K562 (cell line): Measurements from ENCODE around the gene CEP350. TPM values are rescaled to one million over a fixed set of nuclear protein-coding genes. Genes with fewer than 3 reads are reported as not detected.

Source experiments
- BHLHE40 ChIP-seq: IDR thresholded peaks from 2 replicates; pipeline ENCODE4 v1.6.1; 2011; ENCODE audit warnings: low read length, improper control_type of control experiment
- CTBP1 ChIP-seq: fragments of 450-650 bp; IDR thresholded peaks from 2 replicates; pipeline ENCODE4 v1.6.1; 2016; ENCODE audit warnings: borderline replicate concordance
- DMBX1 ChIP-seq: fragments of 250-450 bp; sonication (Bioruptor Pico); IDR thresholded peaks from 2 replicates; pipeline ENCODE4 v1.8.0; 2022; ENCODE audit warnings: inconsistent platforms, mild to moderate bottlenecking, moderate library complexity, borderline replicate concordance
- HMGN3 ChIP-seq: IDR thresholded peaks from 2 replicates; pipeline ENCODE4 v1.6.1; 2011; ENCODE audit warnings: borderline replicate concordance, low read depth, mild to moderate bottlenecking, mixed read lengths, low read length; ENCODE audit not compliant: insufficient read length; ENCODE audit errors: extremely low read depth
- JUND ChIP-seq, 2 experiments: IDR thresholded peaks; 2 replicates in 1 of 2; 3 replicates in 1 of 2; pipeline ENCODE4 v1.6.1; 2011; ENCODE audit warnings: borderline replicate concordance in 2 of 2, low read depth in 2 of 2, low read length in 2 of 2, improper control_type of control experiment in 1 of 2, missing biosample characterization in 1 of 2, missing genetic modification characterization in 1 of 2, missing genetic modification reagents in 1 of 2
- KDM1A ChIP-seq, 2 experiments: fragments of 450-650 bp; IDR thresholded peaks; 2 replicates each; pipeline ENCODE4 v1.6.1; 2016; ENCODE audit warnings: mild to moderate bottlenecking in 2 of 2
- MYBL2 ChIP-seq, 2 experiments: fragments of 450-650 bp in 1 of 2; sonication (generic) in 1 of 2; formaldehyde crosslinking in 1 of 2; IDR thresholded peaks; 2 replicates each; pipeline versions ENCODE4 v1.6.1 to v1.8.1; 2017 to 2022; ENCODE audit warnings: borderline replicate concordance in 1 of 2, inconsistent platforms in 1 of 2, low read depth in 1 of 2, mild to moderate bottlenecking in 1 of 2, missing genetic modification reagents in 1 of 2, moderate library complexity in 1 of 2
- NR3C1 ChIP-seq: sonication (generic); formaldehyde crosslinking; IDR thresholded peaks from 2 replicates; pipeline ENCODE4 v1.8.1; 2022; ENCODE audit warnings: missing genetic modification reagents
- NRF1 ChIP-seq, 2 experiments: fragments of 450-650 bp; IDR thresholded peaks in 1 of 2; conservative IDR thresholded peaks in 1 of 2; 2 replicates each; pipeline ENCODE4 v1.6.1; 2014; ENCODE audit warnings: mild to moderate bottlenecking in 2 of 2
- PHF8 ChIP-seq: fragments of 200-600 bp; sonication (generic); IDR thresholded peaks from 2 replicates; pipeline ENCODE4 v1.6.1; 2012; ENCODE audit warnings: mixed run types, mild to moderate bottlenecking, inconsistent platforms, low read length, moderate library complexity, borderline replicate concordance
- SAP30 ChIP-seq: fragments of 200-600 bp; sonication (generic); IDR thresholded peaks from 2 replicates; pipeline ENCODE4 v1.6.1; 2012; ENCODE audit warnings: borderline replicate concordance, low read depth, mild to moderate bottlenecking, moderate library complexity, low read length, control low read depth, inconsistent platforms; ENCODE audit not compliant: insufficient read depth, poor library complexity, severe bottlenecking
- SMARCA4 ChIP-seq: fragments of 450-650 bp; IDR thresholded peaks from 2 replicates; pipeline ENCODE4 v1.6.1; 2016
- TBL1XR1 ChIP-seq, 2 experiments: IDR thresholded peaks; 2 replicates each; pipeline ENCODE4 v1.6.1; 2012; ENCODE audit warnings: improper control_type of control experiment in 2 of 2, low read length in 2 of 2, mild to moderate bottlenecking in 1 of 2
- TEAD1 ChIP-seq, 2 experiments: fragments of 450-650 bp in 1 of 2; sonication (generic) in 1 of 2; formaldehyde crosslinking; IDR thresholded peaks; 2 replicates each; pipeline versions ENCODE4 v1.4.0 to v1.8.0; 2020 to 2022; ENCODE audit warnings: mild to moderate bottlenecking in 2 of 2, missing genetic modification reagents in 1 of 2
- TEAD4 ChIP-seq, 2 experiments: sonication (generic) in 1 of 2; formaldehyde crosslinking in 1 of 2; IDR thresholded peaks; 2 replicates each; pipeline versions ENCODE4 v1.6.1 to v1.8.0; 2012 to 2022; ENCODE audit warnings: borderline replicate concordance in 1 of 2, inconsistent platforms in 1 of 2, low read length in 1 of 2, mild to moderate bottlenecking in 1 of 2, missing genetic modification reagents in 1 of 2
- TSC22D4 ChIP-seq: fragments of 450-650 bp; IDR thresholded peaks from 2 replicates; pipeline ENCODE4 v1.6.1; 2016; ENCODE audit warnings: missing genetic modification characterization, missing biosample characterization, control low read depth
- ZNF133 ChIP-seq: fragments of 250-450 bp; sonication (Bioruptor Pico); IDR thresholded peaks from 2 replicates; pipeline ENCODE4 v1.4.0; 2020; ENCODE audit warnings: mild to moderate bottlenecking
- ZNF23 ChIP-seq: fragments of 250-450 bp; sonication (Bioruptor Pico); IDR thresholded peaks from 2 replicates; pipeline ENCODE4 v1.4.0; 2020; ENCODE audit warnings: mild to moderate bottlenecking
- ZNF584 ChIP-seq: fragments of 200-800 bp; sonication (Bioruptor generic); IDR thresholded peaks from 2 replicates; pipeline ENCODE4 v1.6.1; 2016; ENCODE audit warnings: low read depth, mild to moderate bottlenecking, missing genetic modification characterization, missing compliant biosample characterization
- ZNF589 ChIP-seq: fragments of 200-800 bp; sonication (Bioruptor generic); IDR thresholded peaks from 2 replicates; pipeline ENCODE4 v1.6.1; 2016; ENCODE audit warnings: low read depth, missing genetic modification characterization, missing compliant biosample characterization
- ZNF644 ChIP-seq: fragments of 200-800 bp; sonication (Bioruptor generic); IDR thresholded peaks from 2 replicates; pipeline ENCODE4 v1.6.1; 2016; ENCODE audit warnings: low read depth, missing genetic modification characterization, missing compliant biosample characterization
- ZNF695 ChIP-seq: fragments of 450-650 bp; formaldehyde crosslinking; IDR thresholded peaks from 2 replicates; pipeline ENCODE4 v1.4.0; 2020; ENCODE audit warnings: mild to moderate bottlenecking, moderate library complexity
- polyA plus RNA-seq, 8 experiments: library from polyadenylated mRNA; depleted of rRNA in 4 of 8; stranded (reverse) in 5 of 8; unstranded in 3 of 8; fragments of >200 nt; fragmentation: Nextera tagmentation in 2 of 8; fragmentation: Illumina TruSeq in 1 of 8; extraction: Ambion mirVana in 2 of 8; extraction: Trizol in 1 of 8; gene quantifications; 2 replicates each; pipeline versions ENCODE4 v1.2.1 to v1.2.3, GENCODE V29; 2011 to 2014; ENCODE audit warnings: inconsistent platforms in 1 of 8, missing spikeins in 1 of 8
- total RNA-seq, 7 experiments: library from RNA; depleted of rRNA in 6 of 7; stranded (reverse); fragments of >200 nt in 6 of 7; fragmentation: Illumina TruSeq in 2 of 7; extraction: Trizol in 2 of 7; gene quantifications; 2 replicates each; pipeline versions ENCODE4 v1.2.1 to v1.2.3, GENCODE V29; 2011 to 2021; ENCODE audit warnings: low replicate concordance in 1 of 7
- TF ChIP-seq, protein P1 (sequence below): sonication (generic); formaldehyde crosslinking; IDR thresholded peaks from 2 replicates; pipeline ENCODE4 v1.9.0; 2022; ENCODE audit warnings: mild to moderate bottlenecking, missing genetic modification reagents
- TF ChIP-seq, protein P2 (sequence below): fragments of 450-650 bp; formaldehyde crosslinking; IDR thresholded peaks from 2 replicates; pipeline ENCODE4 v1.4.0; 2022; ENCODE audit warnings: missing genetic modification characterization
- TF ChIP-seq, protein P3 (sequence below): fragments of 450-650 bp; conservative IDR thresholded peaks from 2 replicates; pipeline ENCODE4 v1.6.1; 2016; ENCODE audit warnings: missing genetic modification characterization, low read depth, mild to moderate bottlenecking, missing compliant biosample characterization, moderate library complexity

The CEP350 gene
- total and polyA plus RNA-seq, 9 of the 15 experiments (the other 6 are each of a cell fraction or from before 2014, with no cell fraction given): 8.3 to 64.3 (median 28.0) TPM

DNA sequence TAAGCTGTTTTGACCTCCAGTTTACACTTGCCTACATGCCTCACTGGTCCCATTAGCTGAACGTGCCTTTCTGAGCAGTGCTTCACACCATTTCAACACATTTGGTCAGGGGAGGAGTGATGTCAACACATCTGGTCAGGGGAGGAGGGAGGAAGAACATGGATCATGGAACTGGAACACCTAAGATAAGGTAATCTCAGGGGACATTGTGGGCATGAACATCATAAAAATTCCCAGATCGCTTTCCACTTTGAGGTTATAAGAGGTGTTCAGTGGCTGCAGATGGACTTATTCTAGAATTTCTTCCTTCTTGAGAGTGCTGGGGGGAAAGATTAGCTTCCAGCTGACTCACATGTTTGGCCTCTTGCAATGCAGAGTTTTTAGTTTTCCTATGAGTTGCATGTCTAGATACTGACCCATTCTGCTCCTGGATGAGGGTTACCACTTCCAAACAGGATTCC, 202.1 kb downstream of the CEP350 start (continued):
- TF ChIP-seq TEAD1 (CRISPR knock-in tag; IDR thresholded peaks at IDR 0.05): peak in 1 of 2 experiments; percentile 48; a peak in 1 of 4 replicates
- TF ChIP-seq SMARCA4: peak; percentile 69; the same call in 1 of the 2 replicates
- TF ChIP-seq DMBX1: peak; percentile 70; the same call in 1 of the 2 replicates
- no peak for TF ChIP-seq ZNF133 (CRISPR knock-in tag)
- no peak for TF ChIP-seq ZNF695
- peak; percentile 88 for TF ChIP-seq TEAD4 (IDR thresholded peaks at IDR 0.05; ENCODE audit: low read length)
- no peak for TF ChIP-seq TEAD4 (CRISPR knock-in tag; IDR thresholded peaks at IDR 0.05; ENCODE audit: borderline replicate concordance)
- peak; percentile 38; the same call in 1 of the 2 replicates for TF ChIP-seq BHLHE40
- TF ChIP-seq NR3C1 (CRISPR knock-in tag): no peak
- TF ChIP-seq PHF8: no peak
- 0 out of 2 replicates have a peak, but pooled peaks have one; percentile 29 for TF ChIP-seq JUND (IDR thresholded peaks at IDR 0.05; ENCODE audit: borderline replicate concordance, low read depth, low read length)
- TF ChIP-seq JUND (tag; IDR thresholded peaks at IDR 0.05; ENCODE audit: borderline replicate concordance, low read depth, low read length): no peak
- TF ChIP-seq MYBL2 (IDR thresholded peaks at IDR 0.05; ENCODE audit: low read depth): no peak
- no peak for TF ChIP-seq MYBL2 (CRISPR knock-in tag; IDR thresholded peaks at IDR 0.05; ENCODE audit: borderline replicate concordance)
- TF ChIP-seq TSC22D4 (tag): no peak
- TF ChIP-seq SAP30: no peak
- no peak for TF ChIP-seq HMGN3
- TF ChIP-seq KDM1A (IDR thresholded peaks at IDR 0.05): 0 out of 4 replicates have a peak, but pooled peaks have one; percentile 9 to 13
- no peak for TF ChIP-seq ZNF23 (CRISPR knock-in tag)
- 0 out of 2 replicates have a peak, but pooled peaks have one; percentile 45 for TF ChIP-seq ZNF584
- peak; percentile 33; the same call in 1 of the 2 replicates for TF ChIP-seq ZNF589 (CRISPR knock-in tag)
- TF ChIP-seq ZNF644 (tag): no peak
- no peak for TF ChIP-seq CTBP1
- TF ChIP-seq, protein P1, sequence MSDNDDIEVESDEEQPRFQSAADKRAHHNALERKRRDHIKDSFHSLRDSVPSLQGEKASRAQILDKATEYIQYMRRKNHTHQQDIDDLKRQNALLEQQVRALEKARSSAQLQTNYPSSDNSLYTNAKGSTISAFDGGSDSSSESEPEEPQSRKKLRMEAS (CRISPR knock-in tag): 0 out of 2 replicates have a peak, but pooled peaks have one; percentile 40
- TF ChIP-seq, protein P2, sequence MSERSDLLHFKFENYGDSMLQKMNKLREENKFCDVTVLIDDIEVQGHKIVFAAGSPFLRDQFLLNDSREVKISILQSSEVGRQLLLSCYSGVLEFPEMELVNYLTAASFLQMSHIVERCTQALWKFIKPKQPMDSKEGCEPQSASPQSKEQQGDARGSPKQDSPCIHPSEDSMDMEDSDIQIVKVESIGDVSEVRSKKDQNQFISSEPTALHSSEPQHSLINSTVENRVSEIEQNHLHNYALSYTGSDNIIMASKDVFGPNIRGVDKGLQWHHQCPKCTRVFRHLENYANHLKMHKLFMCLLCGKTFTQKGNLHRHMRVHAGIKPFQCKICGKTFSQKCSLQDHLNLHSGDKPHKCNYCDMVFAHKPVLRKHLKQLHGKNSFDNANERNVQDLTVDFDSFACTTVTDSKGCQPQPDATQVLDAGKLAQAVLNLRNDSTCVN (CRISPR knock-in tag): no peak
- no peak for TF ChIP-seq NRF1 (conservative IDR thresholded peaks at IDR 0.05 in 1 of 2, IDR thresholded peaks at IDR 0.05 in 1 of 2)
- TF ChIP-seq TBL1XR1 (IDR thresholded peaks at IDR 0.05; ENCODE audit: low read length in 2 of 2): no peak
- TF ChIP-seq, protein P3, sequence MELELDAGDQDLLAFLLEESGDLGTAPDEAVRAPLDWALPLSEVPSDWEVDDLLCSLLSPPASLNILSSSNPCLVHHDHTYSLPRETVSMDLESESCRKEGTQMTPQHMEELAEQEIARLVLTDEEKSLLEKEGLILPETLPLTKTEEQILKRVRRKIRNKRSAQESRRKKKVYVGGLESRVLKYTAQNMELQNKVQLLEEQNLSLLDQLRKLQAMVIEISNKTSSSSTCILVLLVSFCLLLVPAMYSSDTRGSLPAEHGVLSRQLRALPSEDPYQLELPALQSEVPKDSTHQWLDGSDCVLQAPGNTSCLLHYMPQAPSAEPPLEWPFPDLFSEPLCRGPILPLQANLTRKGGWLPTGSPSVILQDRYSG (tag): no peak
